Neural progenitor cell (in vitro differentiated cells): ENCODE results near the gene DTNA. TPM values are rescaled to one million over a fixed set of nuclear protein-coding genes. Genes with fewer than 3 reads are reported as not detected.
"Not testable (repeated sequence)": the region's sequence is repeated elsewhere in the genome, so short reads cannot be mapped to it uniquely, and the experiment has no call there.

Source experiments
- DNase-seq: peaks from one replicate; pipeline ENCODE4 v3.0.0-alpha.2; 2016; ENCODE audit warnings: low spot score
- H2AFZ ChIP-seq: fragments of 200-600 bp; sonication (generic); replicated peaks from 2 replicates; pipeline ENCODE4 v1.6.1; 2016; ENCODE audit warnings: antibody characterized with exemption
- H3F3A ChIP-seq: fragments of 200-600 bp; sonication (generic); 2 replicates; pipeline ENCODE4 v1.6.1; 2016; ENCODE audit warnings: antibody characterized with exemption, low read depth
- H3K27ac ChIP-seq: fragments of 200-600 bp; sonication (generic); 2 replicates; pipeline ENCODE4 v1.5.1; 2016; ENCODE audit warnings: mild to moderate bottlenecking
- H3K27me3 ChIP-seq: fragments of 200-600 bp; sonication (generic); 2 replicates; pipeline ENCODE4 v1.6.1; 2016; ENCODE audit warnings: mild to moderate bottlenecking, moderate library complexity
- H3K36me3 ChIP-seq: fragments of 200-600 bp; sonication (generic); 2 replicates; pipeline ENCODE4 v1.5.1; 2016
- H3K4me1 ChIP-seq: fragments of 200-600 bp; sonication (generic); 2 replicates; pipeline ENCODE4 v1.6.1; 2016; ENCODE audit warnings: mixed run types
- H3K4me2 ChIP-seq: fragments of 200-600 bp; sonication (generic); 2 replicates; pipeline ENCODE4 v1.6.1; 2016
- H3K4me3 ChIP-seq: fragments of 200-600 bp; sonication (generic); 2 replicates; pipeline ENCODE4 v1.5.1; 2016
- H3K79me2 ChIP-seq: fragments of 200-600 bp; sonication (generic); 2 replicates; pipeline ENCODE4 v1.6.1; 2016; ENCODE audit warnings: low read depth
- H3K9ac ChIP-seq: fragments of 200-600 bp; sonication (generic); 2 replicates; pipeline ENCODE4 v1.6.1; 2016
- H3K9me3 ChIP-seq: fragments of 200-600 bp; sonication (generic); 2 replicates; pipeline ENCODE4 v1.5.1; 2016; ENCODE audit warnings: low read depth
- H4K20me1 ChIP-seq: fragments of 200-600 bp; sonication (generic); 2 replicates; pipeline ENCODE4 v1.6.1; 2016; ENCODE audit warnings: low read depth
- H3K27ac Mint-ChIP-seq: 3 replicates; pipeline ENCODE4 v1.8.0; 2021; ENCODE audit warnings: mixed read lengths
- H3K27me3 Mint-ChIP-seq: 2 replicates; pipeline ENCODE4 v1.8.0; 2022; ENCODE audit warnings: low read depth, mild to moderate bottlenecking, inconsistent platforms, moderate library complexity, mixed read lengths; ENCODE audit not compliant: insufficient read depth
- H3K36me3 Mint-ChIP-seq: 3 replicates; pipeline ENCODE4 v1.8.0; 2021; ENCODE audit warnings: mixed read lengths
- H3K4me1 Mint-ChIP-seq: 3 replicates; pipeline ENCODE4 v1.8.0; 2021; ENCODE audit warnings: mixed read lengths
- H3K4me3 Mint-ChIP-seq: 3 replicates; pipeline ENCODE4 v1.8.0; 2021; ENCODE audit warnings: mild to moderate bottlenecking, moderate library complexity, mixed read lengths
- H3K9me3 Mint-ChIP-seq: 3 replicates; pipeline ENCODE4 v1.8.0; 2020; ENCODE audit warnings: mixed read lengths
- EZH2 ChIP-seq: fragments of 200-600 bp; sonication (generic); IDR thresholded peaks from 2 replicates; pipeline ENCODE4 v1.6.1; 2017; ENCODE audit warnings: antibody characterized with exemption, mild to moderate bottlenecking, moderate library complexity
- EZH2phosphoT487 ChIP-seq: fragments of 200-600 bp; sonication (generic); IDR thresholded peaks from 2 replicates; pipeline ENCODE4 v1.6.1; 2017; ENCODE audit warnings: antibody characterized with exemption
- total RNA-seq: library from RNA; depleted of rRNA; stranded (reverse); fragments of >200 nt; gene quantifications from 2 replicates; pipeline ENCODE4 v1.2.3, GENCODE V29; 2015; ENCODE audit warnings: low replicate concordance
- TF ChIP-seq, protein P1 (sequence below): fragments of 200-600 bp; sonication (generic); IDR thresholded peaks from 2 replicates; pipeline ENCODE4 v1.5.1; 2017; ENCODE audit warnings: antibody characterized with exemption, mild to moderate bottlenecking

Gene DTNA
- total RNA-seq, 1 donor from 2014 or later: 15.0 TPM

GRCh38 chr18:34718610-34719009 lies 8.5 kb downstream of the DTNA start:
- H3K4me3 Mint-ChIP-seq: no peak overlapping the region
- H3F3A ChIP-seq: no peaks in the 10 kb centered on the region
- DNase-seq: no peak
- H3K27ac ChIP-seq: no peak overlapping the region
- H3K4me2 ChIP-seq: no peak overlapping the region
- no peaks in the 10 kb centered on the region for H3K9me3 ChIP-seq
- H3K9me3 Mint-ChIP-seq: peaks cover 17% of the 10 kb centered on the region
- TF ChIP-seq EZH2phosphoT487: no peak
- TF ChIP-seq, protein P1, sequence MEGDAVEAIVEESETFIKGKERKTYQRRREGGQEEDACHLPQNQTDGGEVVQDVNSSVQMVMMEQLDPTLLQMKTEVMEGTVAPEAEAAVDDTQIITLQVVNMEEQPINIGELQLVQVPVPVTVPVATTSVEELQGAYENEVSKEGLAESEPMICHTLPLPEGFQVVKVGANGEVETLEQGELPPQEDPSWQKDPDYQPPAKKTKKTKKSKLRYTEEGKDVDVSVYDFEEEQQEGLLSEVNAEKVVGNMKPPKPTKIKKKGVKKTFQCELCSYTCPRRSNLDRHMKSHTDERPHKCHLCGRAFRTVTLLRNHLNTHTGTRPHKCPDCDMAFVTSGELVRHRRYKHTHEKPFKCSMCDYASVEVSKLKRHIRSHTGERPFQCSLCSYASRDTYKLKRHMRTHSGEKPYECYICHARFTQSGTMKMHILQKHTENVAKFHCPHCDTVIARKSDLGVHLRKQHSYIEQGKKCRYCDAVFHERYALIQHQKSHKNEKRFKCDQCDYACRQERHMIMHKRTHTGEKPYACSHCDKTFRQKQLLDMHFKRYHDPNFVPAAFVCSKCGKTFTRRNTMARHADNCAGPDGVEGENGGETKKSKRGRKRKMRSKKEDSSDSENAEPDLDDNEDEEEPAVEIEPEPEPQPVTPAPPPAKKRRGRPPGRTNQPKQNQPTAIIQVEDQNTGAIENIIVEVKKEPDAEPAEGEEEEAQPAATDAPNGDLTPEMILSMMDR: no peak
- TF ChIP-seq EZH2: no peak
- no peak overlapping the region for H3K27ac Mint-ChIP-seq
- H2AFZ ChIP-seq: no peak overlapping the region
- H3K36me3 ChIP-seq: no peaks in the 10 kb centered on the region
- H3K9ac ChIP-seq: no peak overlapping the region
- H3K27me3 Mint-ChIP-seq: no peaks in the 10 kb centered on the region
- no peak overlapping the region for H3K4me3 ChIP-seq
- H4K20me1 ChIP-seq: no peaks in the 10 kb centered on the region
- H3K4me1 ChIP-seq: no peaks in the 10 kb centered on the region
- no peaks in the 10 kb centered on the region for H3K79me2 ChIP-seq
- H3K4me1 Mint-ChIP-seq: no peaks in the 10 kb centered on the region
- H3K27me3 ChIP-seq: no peaks in the 10 kb centered on the region
- H3K36me3 Mint-ChIP-seq: peaks cover 22% of the 10 kb centered on the region

DNA sequence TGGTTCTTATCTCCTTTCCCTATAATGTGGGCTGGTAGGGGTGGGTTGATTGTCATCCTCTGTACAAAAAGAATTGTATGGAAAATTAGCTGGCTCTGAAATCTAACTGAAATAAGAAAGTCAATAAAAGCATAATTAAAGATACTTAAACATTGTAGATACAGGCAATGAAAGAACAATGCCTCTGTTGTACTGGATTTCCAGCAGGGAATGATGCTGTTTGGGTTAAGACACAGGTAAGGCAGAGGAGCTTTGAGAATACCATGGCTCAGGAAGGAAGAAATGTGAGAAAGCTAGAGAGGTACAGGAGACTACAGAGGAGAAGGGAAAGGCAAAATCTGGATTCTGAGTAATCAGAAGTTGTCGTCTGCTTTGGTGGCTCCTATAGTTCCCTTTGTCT lies 10.1 kb downstream of the DTNA start:
- no peaks in the 10 kb centered on the region for H3K27me3 ChIP-seq
- Mint-ChIP-seq H3K4me3 (no peak overlapping the region), H3K27ac (no peak overlapping the region), H3K27me3 (peaks cover 2% of the 10 kb centered on the region), H3K4me1 (no peaks in the 10 kb centered on the region), H3K36me3 (peaks cover 22% of the 10 kb centered on the region), H3K9me3 (peaks cover 25% of the 10 kb centered on the region)
- H4K20me1 ChIP-seq: no peaks in the 10 kb centered on the region
- peaks cover 15% of the 10 kb centered on the region for H3K9me3 ChIP-seq
- H3K36me3 ChIP-seq: no peaks in the 10 kb centered on the region
- H3K79me2 ChIP-seq: no peaks in the 10 kb centered on the region
- no peaks in the 10 kb centered on the region for H3F3A ChIP-seq
- no peaks in the 10 kb centered on the region for H3K4me1 ChIP-seq
- H3K4me2 ChIP-seq: no peak overlapping the region
- H3K4me3 ChIP-seq: no peak overlapping the region
- DNase-seq: no peak
- no peak overlapping the region for H3K27ac ChIP-seq
- no peak overlapping the region for H3K9ac ChIP-seq
- no peak overlapping the region for H2AFZ ChIP-seq
- TF ChIP-seq EZH2phosphoT487 (no peak), EZH2 (no peak)
- TF ChIP-seq, protein P1: no peak

GRCh38 chr18:34723143-34723542 lies 13.0 kb downstream of the DTNA start:
- H3K4me1 Mint-ChIP-seq: no peaks in the 10 kb centered on the region
- Histone ChIP-seq H3K4me2 (no peak overlapping the region), H3K36me3 (no peaks in the 10 kb centered on the region), H3K79me2 (no peaks in the 10 kb centered on the region), H3K9ac (no peak overlapping the region), H4K20me1 (no peaks in the 10 kb centered on the region), H3K4me1 (no peaks in the 10 kb centered on the region), H3K27ac (no peak overlapping the region), H3K27me3 (no peaks in the 10 kb centered on the region), H3K4me3 (no peak overlapping the region), H2AFZ (no peak overlapping the region), H3K9me3 (peaks cover 17% of the 10 kb centered on the region), H3F3A (no peaks in the 10 kb centered on the region)
- H3K9me3 Mint-ChIP-seq: peaks cover 23% of the 10 kb centered on the region
- no peak overlapping the region for H3K27ac Mint-ChIP-seq
- H3K36me3 Mint-ChIP-seq: peaks cover 16% of the 10 kb centered on the region
- DNase-seq: no peak
- H3K27me3 Mint-ChIP-seq: peaks cover 2% of the 10 kb centered on the region
- no peak overlapping the region for H3K4me3 Mint-ChIP-seq
- TF ChIP-seq EZH2: no peak
- TF ChIP-seq, protein P1: no peak
- no peak for TF ChIP-seq EZH2phosphoT487

DNA sequence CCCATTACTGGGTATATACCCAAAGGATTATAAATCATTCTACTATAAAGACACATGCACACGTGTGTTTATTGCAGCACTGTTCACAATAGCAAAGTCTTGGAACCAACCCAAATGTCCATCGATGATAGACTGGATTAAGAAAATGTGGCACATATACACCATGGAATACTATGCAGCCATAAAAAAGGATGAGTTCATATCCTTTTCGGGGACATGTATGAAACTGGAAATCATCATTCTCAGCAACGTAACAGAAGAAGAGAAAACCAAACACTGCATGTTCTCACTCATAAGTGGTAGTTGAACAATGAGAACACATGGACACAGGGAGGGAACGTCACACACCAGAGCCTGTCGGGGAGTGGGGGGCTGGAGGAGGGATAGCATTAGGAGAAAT lies 15.6 kb downstream of the DTNA start:
- not testable (repeated sequence) for H3K9ac ChIP-seq, H3K4me1 ChIP-seq, DNase-seq, H3K27me3 ChIP-seq, H3K27ac Mint-ChIP-seq, H3K4me3 Mint-ChIP-seq, H3K27me3 Mint-ChIP-seq, H3K4me2 ChIP-seq, H3K4me3 ChIP-seq, H2AFZ ChIP-seq, H3F3A ChIP-seq, H3K4me1 Mint-ChIP-seq, H3K36me3 ChIP-seq, H4K20me1 ChIP-seq, H3K79me2 ChIP-seq, H3K27ac ChIP-seq
- H3K36me3 Mint-ChIP-seq: peaks cover 11% of the 10 kb centered on the region
- peaks cover 17% of the 10 kb centered on the region for H3K9me3 ChIP-seq
- H3K9me3 Mint-ChIP-seq: peaks cover 18% of the 10 kb centered on the region
